ENCODE data around the gene MPG.
A peak's percentile ranks its signal among the peaks of the same experiment; 100 is the strongest.
"Not testable (repeated sequence)": the region's sequence is repeated elsewhere in the genome, so short reads cannot be mapped to it uniquely, and the experiment has no call there.

Gene MPG, protein sequence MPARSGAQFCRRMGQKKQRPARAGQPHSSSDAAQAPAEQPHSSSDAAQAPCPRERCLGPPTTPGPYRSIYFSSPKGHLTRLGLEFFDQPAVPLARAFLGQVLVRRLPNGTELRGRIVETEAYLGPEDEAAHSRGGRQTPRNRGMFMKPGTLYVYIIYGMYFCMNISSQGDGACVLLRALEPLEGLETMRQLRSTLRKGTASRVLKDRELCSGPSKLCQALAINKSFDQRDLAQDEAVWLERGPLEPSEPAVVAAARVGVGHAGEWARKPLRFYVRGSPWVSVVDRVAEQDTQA

DNA sequence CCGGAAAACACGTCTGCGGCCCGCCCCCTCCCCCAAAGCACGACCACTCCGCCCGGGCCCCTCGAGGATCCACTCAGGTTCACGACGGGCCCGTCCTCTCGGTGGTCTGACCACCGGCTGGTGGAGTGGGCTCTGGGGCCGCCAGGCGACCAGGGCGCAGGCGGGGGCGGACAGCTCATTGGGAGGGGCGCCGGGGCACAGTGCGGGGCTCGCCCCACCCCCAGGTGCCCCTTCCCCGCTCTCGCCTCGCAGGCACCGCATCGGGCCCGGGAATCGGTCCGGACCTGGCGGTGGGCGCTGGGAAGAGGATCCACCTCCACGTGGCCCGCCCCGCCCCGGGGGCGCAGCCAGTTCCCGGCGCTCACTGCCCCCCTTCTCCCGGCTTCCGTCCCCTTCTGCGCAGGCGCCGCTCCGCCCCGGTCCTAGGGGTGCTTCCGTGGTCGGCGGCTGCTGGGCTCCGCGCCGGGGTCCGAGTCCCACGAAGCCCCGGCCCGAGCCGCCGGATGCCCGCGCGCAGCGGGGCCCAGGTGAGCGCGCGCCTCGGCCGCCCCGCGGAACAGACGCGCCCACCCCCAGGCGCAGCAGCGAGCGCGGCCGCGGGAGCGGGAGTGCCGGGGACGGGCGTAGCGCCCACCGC, at the start of gene MPG:
TSS of gene MPG (plus strand) at position 419 of the 637 bp plus-strand sequence. CDS start at position 504, 85 bp downstream.
- DNase-seq (ENCODE audit: low read depth in 2 of 2): peak; percentile 78 to 83

DNA sequence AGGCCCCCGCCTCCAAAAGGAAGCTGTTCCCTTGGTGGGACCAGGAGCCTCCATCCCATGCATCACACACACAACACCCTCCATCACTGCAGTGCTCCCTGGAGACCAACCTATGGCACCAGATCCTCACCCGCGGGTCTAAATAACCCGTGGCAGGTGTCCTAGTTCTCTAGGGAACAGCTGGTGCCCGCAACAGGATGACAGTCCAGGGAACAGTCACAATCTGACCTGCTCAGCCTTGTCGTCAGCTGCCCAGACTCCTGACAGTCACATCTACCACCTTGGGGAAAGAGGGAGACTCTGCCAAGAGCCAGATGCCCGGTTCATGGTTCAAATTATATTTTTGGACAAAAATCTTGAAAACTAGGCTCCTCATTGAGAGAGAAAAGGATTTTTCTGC, 47.4 kb upstream of the MPG start:
- DNase-seq (ENCODE audit: low read depth in 2 of 2): not testable (repeated sequence)

DNA sequence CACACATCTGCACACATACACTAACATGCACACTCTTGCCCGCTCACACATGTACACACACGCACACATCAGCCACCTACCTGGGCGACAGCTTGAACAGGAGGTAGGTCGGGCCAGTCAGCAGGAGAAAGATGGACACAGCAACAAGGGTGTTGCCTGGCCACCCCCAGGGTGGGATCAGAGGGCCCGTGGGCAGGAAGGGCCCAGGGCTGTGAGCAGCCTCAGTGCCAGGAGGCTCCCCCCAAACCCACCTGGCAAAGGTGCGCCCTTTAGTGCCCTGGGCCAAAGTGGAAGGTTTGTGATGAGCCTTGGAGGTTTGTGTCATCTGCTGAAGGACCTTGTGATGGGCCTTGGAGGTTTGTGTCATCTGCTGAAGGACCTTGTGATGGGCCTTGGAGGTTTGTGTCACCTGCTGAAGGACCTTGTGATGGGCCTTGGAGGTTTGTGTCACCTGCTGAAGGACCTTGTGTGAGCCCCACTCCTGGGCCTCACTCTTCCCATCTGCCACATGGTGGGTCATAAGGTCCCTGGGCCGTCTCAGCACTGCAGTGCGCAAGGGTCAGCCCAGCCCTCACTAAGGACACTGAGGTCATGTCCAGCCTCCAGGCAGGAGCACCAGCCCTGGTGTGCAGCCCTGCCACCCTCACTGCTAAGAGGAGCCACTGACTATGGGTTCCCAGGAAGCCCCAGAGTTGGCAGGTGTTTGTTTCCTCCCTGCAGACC, 44.7 kb upstream of the MPG start:
- DNase-seq (ENCODE audit: low read depth in 2 of 2): not testable (repeated sequence)

DNA sequence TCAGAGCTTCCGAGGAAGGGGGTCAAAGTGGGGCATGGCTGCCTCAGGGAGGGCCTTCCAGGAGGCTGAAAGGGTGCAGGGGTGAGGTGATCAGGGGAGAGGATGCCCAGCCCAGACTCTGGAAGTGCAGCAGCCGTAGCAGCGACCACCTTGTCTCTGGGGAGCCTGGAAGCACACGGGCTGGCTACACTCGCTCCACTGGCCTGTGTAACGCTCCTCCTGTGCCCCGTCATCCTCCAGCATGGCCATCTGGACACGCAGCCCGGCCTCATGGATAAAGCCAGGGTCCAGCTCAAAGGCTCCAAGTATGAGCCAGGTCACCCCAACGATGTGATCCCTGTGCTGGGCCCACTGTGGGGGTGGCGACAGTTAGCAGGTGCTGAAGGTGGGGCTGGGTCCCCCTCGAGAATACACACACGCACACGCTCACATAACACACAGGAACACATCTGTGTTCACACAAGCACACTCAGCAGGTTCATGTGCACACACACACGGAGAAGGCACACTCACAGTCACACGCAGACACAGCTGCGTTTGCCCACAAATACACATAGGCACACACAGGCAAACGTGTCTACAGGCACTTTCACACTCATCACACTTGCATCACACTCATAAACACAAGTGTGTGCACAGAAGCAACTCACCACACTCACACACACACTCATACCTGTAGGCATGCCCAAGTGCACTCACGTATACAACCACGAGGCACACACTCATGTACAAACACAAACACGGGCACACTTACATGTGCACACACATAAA, 44.0 kb upstream of the MPG start:
- no peak for DNase-seq (ENCODE audit: low read depth in 2 of 2)

DNA sequence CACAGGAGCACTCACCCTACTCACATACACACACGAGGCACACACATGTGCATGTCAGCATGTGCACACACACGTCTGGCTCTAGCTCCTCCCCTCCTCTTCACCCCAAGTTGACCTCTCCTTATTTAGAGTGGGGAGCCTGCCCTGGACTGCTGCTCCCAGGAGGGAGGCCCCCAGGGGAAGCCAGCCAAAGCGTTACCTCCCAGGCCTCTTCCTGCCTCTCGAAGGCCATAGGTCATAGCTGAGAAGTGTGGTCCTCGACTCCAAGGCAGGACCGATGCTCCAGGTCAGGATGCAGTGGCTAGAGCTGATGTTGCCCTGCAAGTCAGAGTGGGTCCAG, 43.4 kb upstream of the MPG start:
- DNase-seq (ENCODE audit: low read depth in 2 of 2): no peak

DNA sequence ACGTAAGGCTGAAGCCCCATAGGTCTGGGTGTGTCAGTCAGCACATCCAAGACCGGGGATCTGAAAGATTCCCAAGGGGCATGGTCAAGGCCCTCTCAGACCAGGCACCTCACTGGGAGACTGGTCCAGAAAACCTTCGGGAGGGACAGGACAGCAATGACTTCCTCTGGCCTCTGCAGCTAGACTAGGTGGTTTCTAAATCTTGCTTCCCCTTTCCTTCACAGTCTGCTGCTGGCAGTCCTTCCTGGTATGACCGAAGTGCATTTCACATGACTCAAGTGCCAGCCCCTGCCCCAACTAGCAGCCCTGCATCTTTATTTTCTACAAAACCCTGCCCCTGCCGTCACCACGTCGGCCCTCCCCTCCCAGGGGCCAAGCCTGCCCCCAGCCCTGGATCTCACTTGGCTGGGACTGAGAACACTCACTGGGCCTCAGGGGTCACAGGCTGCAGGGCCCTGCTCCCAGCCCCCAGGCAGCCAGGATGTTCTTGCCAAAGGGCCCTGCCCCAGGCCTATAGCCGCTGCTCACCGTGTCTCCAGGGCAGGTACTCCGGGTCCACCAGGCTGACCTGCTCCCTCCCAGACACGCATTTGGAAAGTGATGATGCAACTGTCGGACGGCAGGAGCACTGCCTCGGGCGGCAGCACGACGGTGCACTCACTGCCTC, 42.9 kb upstream of the MPG start:
- no peak for DNase-seq (ENCODE audit: low read depth in 2 of 2)

DNA sequence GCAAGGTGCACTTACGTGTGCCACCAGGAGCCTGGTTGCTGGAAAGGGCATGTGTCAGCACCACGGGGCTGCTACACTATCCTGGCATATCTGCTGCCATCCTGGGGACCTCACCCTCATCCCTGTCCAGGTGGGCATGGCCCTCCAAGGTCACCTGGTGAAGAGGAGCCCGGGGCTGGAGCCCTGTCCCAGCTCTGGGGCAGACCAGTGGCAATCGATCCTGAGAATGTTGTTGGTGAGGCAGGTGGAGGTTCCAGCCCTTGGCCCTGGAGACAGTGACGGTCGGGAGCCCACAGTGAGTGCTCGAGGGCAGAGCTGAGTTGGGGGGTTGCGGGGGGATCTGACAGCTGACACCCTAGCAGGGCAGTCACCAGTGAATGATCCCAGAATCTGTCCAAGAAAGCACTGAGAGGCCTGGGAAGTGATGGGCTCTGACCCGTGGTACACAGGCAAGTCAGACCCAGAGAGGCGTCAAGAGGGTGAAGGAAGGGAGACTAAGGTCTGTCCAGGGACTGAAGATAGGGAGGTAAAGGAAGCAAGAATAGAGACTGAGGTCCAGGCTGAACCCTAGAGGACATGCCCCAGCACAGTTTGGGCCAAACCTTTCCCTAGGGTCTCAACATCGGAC, 42.2 kb upstream of the MPG start:
- DNase-seq (ENCODE audit: low read depth in 2 of 2): no peak

DNA sequence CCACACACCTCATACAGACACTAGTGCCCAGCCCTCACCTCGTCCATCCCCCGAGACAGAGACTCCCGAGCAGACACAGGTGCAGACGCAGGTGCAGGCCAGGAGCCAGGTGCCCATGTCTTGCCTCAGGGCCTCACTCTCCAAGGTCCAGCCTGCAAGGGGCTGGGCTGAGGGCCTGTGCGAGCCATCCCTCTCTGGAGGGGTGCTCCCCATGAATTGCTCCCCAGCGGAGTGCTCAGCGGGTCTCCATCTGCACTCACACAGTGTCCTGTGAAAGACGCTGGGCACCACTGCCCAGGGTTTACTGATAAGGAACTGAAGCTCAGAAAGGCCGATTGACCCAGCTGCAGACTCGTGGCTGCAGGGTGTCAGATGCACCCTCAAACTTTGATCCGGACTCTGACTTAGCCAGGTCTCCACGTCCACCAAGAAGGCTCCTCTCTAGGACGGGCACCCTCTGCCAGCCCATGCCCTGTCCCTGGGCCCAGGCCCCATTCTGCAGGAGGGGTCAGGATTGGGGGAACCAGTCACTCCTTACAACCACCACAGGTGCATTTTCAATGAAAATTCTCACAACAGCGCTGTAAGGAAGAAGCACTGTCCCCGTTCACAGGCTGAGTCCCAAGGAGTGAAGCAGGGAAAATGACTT, 41.6 kb upstream of the MPG start:
- DNase-seq (ENCODE audit: low read depth in 2 of 2): no peak

DNA sequence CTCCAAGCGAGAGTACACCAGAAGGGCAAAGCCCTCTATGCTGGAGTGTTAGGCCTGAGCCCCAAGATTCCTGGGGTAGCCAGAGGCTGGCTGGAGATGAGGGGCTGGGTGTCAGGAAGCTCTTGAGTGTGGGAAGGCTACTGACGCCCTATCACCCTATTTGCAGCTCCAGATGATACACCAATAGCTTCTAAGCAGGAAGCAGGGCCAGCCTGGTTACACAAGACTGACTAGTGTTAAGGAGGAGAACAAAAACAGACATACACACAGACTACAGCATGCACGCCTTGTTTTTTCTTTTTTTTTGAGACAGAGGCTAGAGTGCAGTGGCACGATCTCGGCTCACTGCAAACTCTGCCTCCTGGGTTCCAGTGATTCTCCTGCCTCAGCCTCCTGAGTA, 40.5 kb upstream of the MPG start:
- no peak for DNase-seq (ENCODE audit: low read depth in 2 of 2)

DNA sequence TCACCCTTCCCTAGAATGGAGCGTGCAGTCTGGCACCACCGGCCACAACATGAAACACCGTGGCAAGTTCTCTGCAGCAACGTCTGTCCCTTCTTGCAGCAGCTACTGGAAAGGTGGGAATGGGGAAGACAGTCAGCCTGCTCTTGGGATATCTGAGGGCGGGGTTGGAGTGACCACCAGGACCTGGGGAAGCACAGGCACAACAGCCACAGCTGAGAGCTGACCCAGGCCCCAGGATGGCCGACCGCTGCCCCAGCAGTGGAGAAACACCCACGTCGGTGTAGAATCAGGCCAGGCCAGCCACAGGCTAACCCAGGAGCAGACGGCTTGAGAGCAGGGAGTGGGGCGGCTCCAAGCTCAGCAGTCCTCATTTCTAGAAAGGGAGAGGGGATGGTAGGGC, 39.8 kb upstream of the MPG start:
- not testable (repeated sequence) for DNase-seq (ENCODE audit: low read depth in 2 of 2)

DNA sequence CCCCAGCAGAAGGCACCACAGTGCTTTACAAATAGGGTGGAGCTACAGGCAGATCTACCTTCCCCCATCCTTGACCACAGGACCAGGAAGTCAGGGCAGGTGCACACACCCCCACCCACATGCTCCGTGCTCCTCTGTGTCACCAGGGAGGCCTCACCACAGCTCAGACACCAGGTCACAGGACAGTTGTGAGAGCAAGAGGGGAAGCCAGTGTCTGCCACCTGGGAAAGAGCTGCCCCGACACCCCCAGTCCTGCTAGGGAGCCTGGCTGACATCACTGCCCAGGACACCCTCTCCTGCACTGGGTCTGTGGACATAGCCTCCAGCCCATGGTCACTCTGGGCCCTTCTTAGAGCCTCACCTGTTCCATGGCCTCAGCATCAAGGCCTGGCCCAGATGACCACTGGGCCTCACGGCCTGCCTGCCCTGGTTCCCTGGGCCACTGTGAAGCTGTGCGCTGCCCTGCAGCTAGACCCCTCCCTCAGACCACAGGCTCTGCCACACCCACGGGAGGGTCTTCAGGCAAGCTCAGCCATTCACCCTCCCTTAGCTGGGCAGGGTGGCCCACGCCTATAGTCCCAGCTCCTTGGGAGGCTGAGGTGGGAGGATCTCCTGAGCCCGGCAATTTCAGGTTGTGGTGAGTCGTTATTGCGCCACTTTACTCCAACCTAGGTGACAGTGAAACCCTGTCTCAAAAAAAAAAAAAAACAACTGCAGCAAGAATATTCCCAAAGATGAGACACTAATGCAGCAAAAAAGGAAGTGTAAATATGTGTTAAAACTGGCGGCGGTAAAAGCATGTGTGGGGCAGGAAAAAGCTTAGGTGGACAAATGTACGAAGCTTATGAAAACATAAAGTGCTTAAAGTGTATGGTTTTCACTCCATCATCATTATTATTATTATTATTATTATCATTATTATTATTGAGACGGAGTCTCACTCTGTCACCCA, 38.8 kb upstream of the MPG start:
- peak; percentile 13 to 30 for DNase-seq (ENCODE audit: low read depth in 2 of 2)

DNA sequence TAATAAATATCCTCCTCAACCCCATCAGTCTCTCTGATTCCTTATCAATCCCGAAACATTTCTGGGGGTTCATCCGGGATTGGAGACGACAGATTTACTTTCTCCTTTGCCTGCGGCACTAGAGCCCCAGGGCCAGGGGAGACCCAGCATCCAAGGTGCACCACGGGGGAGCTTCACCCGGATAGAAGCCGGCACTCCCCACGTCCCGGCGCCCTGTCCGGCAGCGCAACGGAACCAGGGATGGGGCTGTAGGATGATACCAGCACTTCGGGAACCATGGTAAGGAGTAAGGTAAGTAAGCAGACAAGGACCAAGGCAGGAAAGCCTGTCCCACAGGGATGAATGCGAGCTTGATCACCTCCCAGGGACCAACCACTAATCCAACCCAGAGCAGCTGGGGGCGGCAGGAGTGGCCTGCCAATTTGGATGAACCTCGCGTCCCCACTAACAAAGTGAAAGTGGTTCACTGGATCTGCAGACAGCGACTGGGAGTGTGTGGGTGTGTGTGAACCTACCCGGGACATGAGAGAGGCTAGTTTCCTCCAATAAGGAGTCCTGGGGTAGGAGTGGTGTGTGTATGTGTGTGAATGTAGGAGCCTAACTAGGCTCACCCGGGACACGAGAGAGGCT, 36.5 kb upstream of the MPG start:
- no peak for DNase-seq (ENCODE audit: low read depth in 2 of 2)

DNA sequence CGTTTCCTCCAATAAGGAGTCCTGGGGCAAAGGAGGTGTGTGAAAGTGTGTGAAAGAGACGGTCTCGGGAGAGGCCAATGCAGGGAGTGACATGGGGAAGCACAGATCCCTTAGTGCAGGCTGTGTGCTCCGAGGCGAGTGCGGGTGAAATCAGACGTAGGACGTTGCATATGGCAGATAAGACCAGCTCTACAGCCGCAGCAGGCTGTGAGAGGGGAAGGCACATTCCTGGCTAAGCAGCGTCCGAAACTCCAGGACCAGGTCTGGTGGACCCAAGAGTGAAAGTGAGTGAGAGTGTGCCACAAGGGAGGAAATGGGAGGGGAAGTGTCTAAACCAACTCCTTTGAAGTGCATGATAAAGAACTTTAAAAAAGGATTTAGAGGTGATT, 36.0 kb upstream of the MPG start:
- no peak for DNase-seq (ENCODE audit: low read depth in 2 of 2)

DNA sequence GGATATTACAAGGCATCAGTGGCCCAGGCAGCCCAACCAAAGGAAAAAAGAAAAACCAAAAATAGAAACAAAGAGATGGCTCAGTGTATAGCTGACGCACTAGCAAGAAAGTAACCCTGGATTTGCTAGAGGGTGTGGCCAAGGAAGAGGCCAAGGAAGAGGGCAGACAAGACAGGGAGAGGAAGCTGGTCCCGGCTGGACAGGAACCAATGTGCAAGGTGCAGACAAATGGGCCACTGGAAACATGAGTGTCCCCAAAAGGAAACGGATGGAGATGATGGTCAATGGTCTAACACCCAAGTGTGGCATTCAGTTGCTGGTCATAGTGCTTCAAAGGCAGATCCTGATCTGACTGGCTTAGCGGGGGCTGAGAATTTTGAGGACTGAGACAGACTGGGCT, 35.3 kb upstream of the MPG start:
- DNase-seq (ENCODE audit: low read depth in 2 of 2): no peak

DNA sequence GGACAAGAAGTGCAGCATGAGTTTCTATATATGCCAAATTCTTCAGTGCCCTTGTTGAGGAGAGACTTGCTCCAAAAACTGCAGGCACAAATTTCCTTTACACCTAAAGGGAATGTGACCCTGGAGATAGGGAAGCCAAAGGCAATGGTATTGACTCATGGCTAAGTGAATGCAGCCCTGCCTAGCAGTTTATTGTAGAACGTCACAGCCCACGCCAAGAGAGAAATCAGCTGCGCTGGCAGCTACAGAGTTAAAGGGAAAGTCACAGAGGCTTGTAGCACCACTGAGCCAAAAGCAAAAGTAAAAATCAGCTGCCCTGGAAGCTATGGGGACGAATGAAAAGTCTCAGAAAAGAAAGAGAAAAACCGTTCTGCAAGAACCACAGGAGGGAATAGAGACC, 34.7 kb upstream of the MPG start:
- DNase-seq (ENCODE audit: low read depth in 2 of 2): no peak

DNA sequence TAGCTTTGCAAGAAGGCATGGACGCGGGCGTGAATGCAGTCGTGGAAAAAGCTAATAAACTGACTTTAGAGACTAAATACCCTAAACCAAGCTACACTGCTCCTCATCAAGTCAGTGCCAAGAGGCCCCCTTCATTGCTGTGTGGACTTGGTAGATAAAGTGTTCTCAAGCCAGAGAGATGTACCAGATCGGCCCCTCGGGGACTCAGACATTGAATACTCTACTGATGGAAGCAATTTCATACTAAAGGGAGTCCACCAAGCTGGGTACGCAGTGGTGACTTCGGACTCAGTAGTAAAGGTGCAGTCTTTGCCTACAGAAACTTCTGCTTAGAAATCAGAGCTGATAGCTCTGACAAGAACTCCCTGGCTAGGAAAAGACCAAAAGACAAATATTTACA, 33.4 kb upstream of the MPG start:
- no peak for DNase-seq (ENCODE audit: low read depth in 2 of 2)

DNA sequence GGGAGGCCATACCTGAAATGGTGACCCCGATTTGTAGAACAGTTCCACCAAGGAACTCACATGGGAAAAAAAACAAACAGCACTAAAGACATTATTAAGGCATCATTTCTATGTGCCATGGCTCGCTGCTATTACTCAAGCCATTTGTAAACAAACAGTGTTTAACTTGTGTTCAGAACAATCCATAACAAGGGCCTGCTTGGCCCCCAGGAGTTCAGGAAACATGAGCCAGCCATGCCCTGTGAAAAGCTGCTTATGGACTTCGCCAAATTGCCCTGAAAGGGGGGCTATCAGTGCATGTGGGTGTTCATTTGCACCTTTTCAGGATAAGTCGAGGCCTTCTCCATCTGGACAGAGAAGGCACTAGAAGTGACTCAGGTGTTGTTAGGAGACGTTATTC, 32.6 kb upstream of the MPG start:
- DNase-seq (ENCODE audit: low read depth in 2 of 2): no peak

DNA sequence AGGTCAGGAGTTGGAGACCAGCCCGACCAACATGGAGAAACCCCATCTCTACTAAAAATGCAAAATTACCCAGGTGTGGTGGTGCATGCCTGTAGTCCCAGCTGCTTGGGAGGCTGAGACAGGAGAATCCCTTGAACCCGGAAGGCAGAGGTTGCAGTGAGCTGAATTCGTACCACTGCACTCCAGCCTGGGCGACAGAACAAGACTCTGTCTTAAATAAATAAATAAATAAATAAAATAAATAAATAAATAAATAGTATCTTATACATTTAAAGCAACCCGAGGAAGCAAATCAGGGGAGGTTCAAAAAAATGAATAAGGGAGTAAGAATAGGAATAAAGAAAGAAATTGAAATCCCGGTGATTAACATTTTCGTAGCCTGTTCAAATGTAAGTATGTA, 31.5 kb upstream of the MPG start:
- not testable (repeated sequence) for DNase-seq (ENCODE audit: low read depth in 2 of 2)

DNA sequence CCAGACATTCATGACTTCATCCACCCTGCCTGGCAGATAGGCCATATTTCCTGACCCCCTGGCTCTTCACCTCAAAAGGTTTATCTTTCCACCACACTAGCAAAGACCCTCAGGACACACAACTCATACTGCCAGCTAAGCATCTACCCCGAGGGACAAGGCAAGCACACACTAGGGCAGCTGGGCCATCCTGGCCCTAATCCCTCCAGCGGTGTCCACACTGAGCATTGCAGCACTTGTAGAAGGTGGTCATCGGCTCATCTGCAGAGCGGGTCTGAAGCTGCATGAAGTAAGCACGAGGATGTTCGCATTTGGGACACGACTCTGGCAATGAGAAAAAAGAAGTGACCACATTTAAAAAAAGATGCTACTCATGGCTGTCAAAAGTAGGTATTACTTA, 30.8 kb upstream of the MPG start:
- DNase-seq (ENCODE audit: low read depth in 2 of 2): no peak

All from stimulated activated CD8-positive, alpha-beta memory T cell treated with anti-CD3 and anti-CD28 coated beads, Interleukin-2, amount 100 ng/mL, for 48 hours (primary cell).